COR-L47 (cell line): ENCODE data around the gene VSTM4.

Experiments used
- DNase-seq: peaks from one replicate; lab custom pipeline; 2025; lab: John Stamatoyannopoulos, UW

VSTM4 gene

GRCh38 chr10:49091450-49092210, 23.7 kb downstream of the VSTM4 start:
- no peak for DNase-seq

GRCh38 chr10:49090696-49091380, 24.5 kb downstream of the VSTM4 start:
- DNase-seq: no peak

GRCh38 chr10:49090189-49090575, 25.1 kb downstream of the VSTM4 start:
- DNase-seq: no peak

GRCh38 chr10:49089557-49090188, 25.6 kb downstream of the VSTM4 start:
- no peak for DNase-seq

- DNase-seq: no peak
Observed at GRCh38 chr10:49089152-49089551, 26.2 kb downstream of the VSTM4 start.

- DNase-seq: no peak
Observed at GRCh38 chr10:49086889-49087288, 28.4 kb downstream of the VSTM4 start.

GRCh38 chr10:49083261-49083660, 32.1 kb downstream of the VSTM4 start:
- no peak for DNase-seq

GRCh38 chr10:49082766-49083165, 32.6 kb downstream of the VSTM4 start:
- no peak for DNase-seq

GRCh38 chr10:49081547-49082275, 33.6 kb downstream of the VSTM4 start:
- no peak for DNase-seq

GRCh38 chr10:49080965-49081364, 34.4 kb downstream of the VSTM4 start:
- DNase-seq: no peak

- no peak for DNase-seq
Observed at GRCh38 chr10:49080071-49080470, 35.3 kb downstream of the VSTM4 start.

GRCh38 chr10:49079499-49079898, 35.8 kb downstream of the VSTM4 start:
- DNase-seq: no peak

- no peak for DNase-seq
Observed at GRCh38 chr10:49079072-49079471, 36.2 kb downstream of the VSTM4 start.

GRCh38 chr10:49078433-49078832, 36.9 kb downstream of the VSTM4 start:
- DNase-seq: no peak

- DNase-seq: no peak
Observed at GRCh38 chr10:49076741-49077521, 38.4 kb downstream of the VSTM4 start.

- no peak for DNase-seq
Observed at GRCh38 chr10:49076319-49076718, 39.0 kb downstream of the VSTM4 start.

- no peak for DNase-seq
Observed at GRCh38 chr10:49075743-49076142, 39.6 kb downstream of the VSTM4 start.

- no peak for DNase-seq
Observed at GRCh38 chr10:49074836-49075682, 40.3 kb downstream of the VSTM4 start.

GRCh38 chr10:49072166-49072885, 43.0 kb downstream of the VSTM4 start:
- DNase-seq: no peak

- no peak for DNase-seq
Observed at GRCh38 chr10:49071160-49071761, 44.1 kb downstream of the VSTM4 start.
